H1 (cell line): Measurements from ENCODE around the gene NMT2. TPM values are rescaled to one million over a fixed set of nuclear protein-coding genes. Genes with fewer than 3 reads are reported as not detected.

Source experiments
- CTCF ChIA-PET: fragments of 300-600 bp; sonication (Branson Sonifier 250); formaldehyde crosslinking; loops from one replicate; lab custom pipeline; 2021; ENCODE audit not compliant: partially characterized antibody; lab: Charles Lee
- POLR2A ChIA-PET: fragments of 300-600 bp; sonication (Branson Sonifier 250); formaldehyde crosslinking; loops from one replicate; lab custom pipeline; 2021; ENCODE audit warnings: inconsistent platforms; ENCODE audit not compliant: partially characterized antibody; lab: Charles Lee
- DNase-seq, 2 experiments: peaks; one replicate each; pipeline versions ENCODE4 v3.0.0 to v3.0.0-alpha.2; 2010 to 2022; ENCODE audit warnings: low spot score in 2 of 2, low read depth in 1 of 2, mixed read lengths in 1 of 2
- FAIRE-seq: peaks from 2 replicates; lab custom pipeline; 2011; peaks lifted over from hg19 to GRCh38; lab: Jason Lieb, UNC
- H2AFZ ChIP-seq: 2 replicates; pipeline ENCODE4 v1.8.1; 2012; ENCODE audit warnings: low read length, inconsistent platforms
- H2AK5ac ChIP-seq: 2 replicates; pipeline ENCODE4 v1.6.1; 2013; ENCODE audit warnings: low read depth, low read length
- H2BK120ac ChIP-seq: replicated peaks from 2 replicates; pipeline ENCODE3; 2013; ENCODE audit warnings: low read depth, low read length, inconsistent platforms
- H2BK12ac ChIP-seq: 2 replicates; pipeline ENCODE4 v1.6.1; 2013; ENCODE audit warnings: low read depth, low read length
- H2BK15ac ChIP-seq: 2 replicates; pipeline ENCODE4 v1.6.1; 2013; ENCODE audit warnings: low read length
- H2BK20ac ChIP-seq: 2 replicates; pipeline ENCODE4 v1.6.1; 2013; ENCODE audit warnings: low read length
- H2BK5ac ChIP-seq: 2 replicates; pipeline ENCODE4 v1.6.1; 2013; ENCODE audit warnings: low read depth, low read length
- H3K14ac ChIP-seq: 2 replicates; pipeline ENCODE4 v1.6.1; 2013; ENCODE audit warnings: inconsistent platforms; ENCODE audit not compliant: insufficient read length
- H3K18ac ChIP-seq: 2 replicates; pipeline ENCODE4 v1.6.1; 2013; ENCODE audit warnings: low read length; ENCODE audit errors: extremely low read depth
- H3K23ac ChIP-seq: 2 replicates; pipeline ENCODE4 v1.6.1; 2013; ENCODE audit warnings: inconsistent platforms; ENCODE audit not compliant: insufficient read length
- H3K23me2 ChIP-seq: 2 replicates; pipeline ENCODE4 v1.6.1; 2013; ENCODE audit warnings: low read depth, low read length
- H3K27ac ChIP-seq: 2 replicates; pipeline ENCODE4 v1.6.1; 2011; ENCODE audit warnings: low read depth, low read length, inconsistent platforms
- H3K27me3 ChIP-seq, 4 experiments: replicated peaks in 1 of 4; 1 replicate in 1 of 4; 2 replicates in 3 of 4; pipeline versions ENCODE4 v1.6.1 to v1.8.1; 2011 to 2013; ENCODE audit warnings: low read length in 3 of 4, mild to moderate bottlenecking in 3 of 4, inconsistent platforms in 2 of 4, mixed read lengths in 2 of 4, moderate library complexity in 1 of 4; ENCODE audit not compliant: control insufficient read depth in 3 of 4, insufficient read depth in 3 of 4; ENCODE audit errors: extremely low read depth in 1 of 4
- H3K36me3 ChIP-seq, 4 experiments: 2 replicates each; pipeline versions ENCODE4 v1.6.1 to v1.8.1; 2011 to 2013; ENCODE audit warnings: mild to moderate bottlenecking in 4 of 4, low read length in 3 of 4, moderate library complexity in 2 of 4, control low read depth in 1 of 4, inconsistent platforms in 1 of 4; ENCODE audit not compliant: insufficient read depth in 4 of 4, control insufficient read depth in 2 of 4
- H3K4ac ChIP-seq: replicated peaks from 2 replicates; pipeline ENCODE3; 2013; ENCODE audit warnings: low read length, low read depth, mixed read lengths, inconsistent platforms; ENCODE audit not compliant: insufficient read length
- H3K4me1 ChIP-seq, 4 experiments: replicated peaks in 1 of 4; 1 replicate in 1 of 4; 2 replicates in 3 of 4; pipeline versions ENCODE4 v1.6.1 to v1.8.1; 2011 to 2013; ENCODE audit warnings: low read length in 3 of 4, inconsistent platforms in 2 of 4, mixed read lengths in 1 of 4; ENCODE audit not compliant: insufficient read depth in 4 of 4, control insufficient read depth in 3 of 4
- H3K4me2 ChIP-seq, 2 experiments: 2 replicates each; pipeline versions ENCODE4 v1.6.1 to v1.8.1; 2011 to 2013; ENCODE audit warnings: low read depth in 2 of 2, low read length in 2 of 2, control low read depth in 1 of 2, inconsistent platforms in 1 of 2, mild to moderate bottlenecking in 1 of 2; ENCODE audit not compliant: insufficient read depth in 1 of 2
- H3K4me3 ChIP-seq, 4 experiments: fragments of 200-600, 300-600 bp in 1 of 4; sonication (generic), shearing (Covaris generic), sonication (Bioruptor Twin) in 1 of 4; 2 replicates each; pipeline versions ENCODE4 v1.5.1 to v1.8.1; 2011 to 2016; ENCODE audit warnings: low read length in 4 of 4, low read depth in 3 of 4, control low read depth in 2 of 4, inconsistent platforms in 2 of 4, mild to moderate bottlenecking in 2 of 4, mixed read lengths in 1 of 4, moderate library complexity in 1 of 4; ENCODE audit not compliant: insufficient read depth in 2 of 4; ENCODE audit errors: extremely low read depth in 1 of 4
- H3K56ac ChIP-seq: replicated peaks from 2 replicates; pipeline ENCODE3; 2013; ENCODE audit warnings: low read depth, mild to moderate bottlenecking, mixed read lengths, low read length, inconsistent platforms; ENCODE audit not compliant: insufficient read length
- H3K79me1 ChIP-seq: 2 replicates; pipeline ENCODE4 v1.6.1; 2013; ENCODE audit warnings: low read depth, low read length, control low read depth
- H3K79me2 ChIP-seq, 2 experiments: 2 replicates each; pipeline versions ENCODE4 v1.6.1 to v1.8.1; 2012 to 2013; ENCODE audit warnings: low read length in 2 of 2, mild to moderate bottlenecking in 2 of 2, inconsistent platforms in 1 of 2; ENCODE audit not compliant: insufficient read depth in 2 of 2, control insufficient read depth in 1 of 2
- H3K9ac ChIP-seq, 4 experiments: replicated peaks in 1 of 4; 1 replicate in 1 of 4; 2 replicates in 3 of 4; pipeline versions ENCODE4 v1.6.1 to v1.8.1; 2011 to 2013; ENCODE audit warnings: low read depth in 3 of 4, low read length in 3 of 4, control low read depth in 2 of 4, mild to moderate bottlenecking in 2 of 4, moderate library complexity in 2 of 4, inconsistent platforms in 1 of 4; ENCODE audit errors: extremely low read depth in 1 of 4
- H3K9me3 ChIP-seq, 2 experiments: 2 replicates each; pipeline versions ENCODE4 v1.6.1 to v1.8.1; 2012 to 2013; ENCODE audit warnings: mild to moderate bottlenecking in 2 of 2, moderate library complexity in 2 of 2, control low read depth in 1 of 2, inconsistent platforms in 1 of 2, low read depth in 1 of 2, low read length in 1 of 2, mixed read lengths in 1 of 2; ENCODE audit not compliant: insufficient read depth in 2 of 2
- H4K20me1 ChIP-seq, 2 experiments: replicated peaks in 1 of 2; 2 replicates each; pipeline versions ENCODE3 to v1.8.1; 2011 to 2013; ENCODE audit warnings: inconsistent platforms in 2 of 2, low read length in 2 of 2, mild to moderate bottlenecking in 1 of 2; ENCODE audit not compliant: insufficient read depth in 2 of 2, control insufficient read depth in 1 of 2
- H4K5ac ChIP-seq: 2 replicates; pipeline ENCODE4 v1.6.1; 2013; ENCODE audit warnings: low read length, low read depth, mixed read lengths, inconsistent platforms; ENCODE audit not compliant: insufficient read length
- H4K8ac ChIP-seq: 2 replicates; pipeline ENCODE4 v1.8.0; 2013; ENCODE audit warnings: mild to moderate bottlenecking, moderate library complexity, low read length, inconsistent platforms; ENCODE audit not compliant: insufficient read depth; ENCODE audit errors: extremely low read depth
- H4K91ac ChIP-seq: replicated peaks from 2 replicates; pipeline ENCODE3; 2013; ENCODE audit warnings: low read length, mixed read lengths, inconsistent platforms; ENCODE audit not compliant: insufficient read length
- BRCA1 ChIP-seq: IDR thresholded peaks from 2 replicates; pipeline ENCODE4 v1.6.1; 2012; ENCODE audit warnings: low read depth, low read length, improper control_type of control experiment
- GTF2F1 ChIP-seq: IDR thresholded peaks from 2 replicates; pipeline ENCODE4 v1.6.1; 2012; ENCODE audit warnings: low read depth, low read length, improper control_type of control experiment, borderline replicate concordance
- POLR2A ChIP-seq, 2 experiments: IDR thresholded peaks; 1 replicate in 1 of 2; 2 replicates in 1 of 2; pipeline ENCODE4 v1.6.1; 2011; ENCODE audit warnings: low read depth in 2 of 2, low read length in 2 of 2, mild to moderate bottlenecking in 2 of 2; ENCODE audit errors: control extremely low read depth in 1 of 2
- POLR2AphosphoS5 ChIP-seq: IDR thresholded peaks from 2 replicates; pipeline ENCODE4 v1.6.1; 2011; ENCODE audit warnings: low read depth, low read length
- RXRA ChIP-seq: IDR thresholded peaks from 2 replicates; pipeline ENCODE4 v1.6.1; 2011; ENCODE audit warnings: low read depth, mild to moderate bottlenecking, low read length, moderate library complexity; ENCODE audit not compliant: insufficient read depth
- SIN3A ChIP-seq, 2 experiments: IDR thresholded peaks in 1 of 2; conservative IDR thresholded peaks in 1 of 2; 2 replicates each; pipeline ENCODE4 v1.6.1; 2011 to 2012; ENCODE audit warnings: low read length in 2 of 2, improper control_type of control experiment in 1 of 2, low read depth in 1 of 2, mild to moderate bottlenecking in 1 of 2
- SIX5 ChIP-seq: IDR thresholded peaks from 2 replicates; pipeline ENCODE4 v1.6.1; 2011; ENCODE audit warnings: mild to moderate bottlenecking, low read depth, low read length
- SP4 ChIP-seq: IDR thresholded peaks from 2 replicates; pipeline ENCODE4 v1.6.1; 2012; ENCODE audit warnings: low read length, inconsistent platforms
- TAF7 ChIP-seq: optimal IDR thresholded peaks from 2 replicates; pipeline ENCODE3; 2011; ENCODE audit warnings: low read depth, mild to moderate bottlenecking, inconsistent platforms, low read length, moderate library complexity, borderline replicate concordance
- TCF12 ChIP-seq: IDR thresholded peaks from 2 replicates; pipeline ENCODE4 v1.6.1; 2011; ENCODE audit warnings: low read depth, mild to moderate bottlenecking, low read length
- WGBS, 2 experiments: shearing (Covaris generic) in 1 of 2; methylation state at CpG; one replicate each; pipeline versions ENCODE4 v1.1.6 to v1.1.7; 2013 to 2015; ENCODE audit warnings: low lambda C conversion rate in 2 of 2, mixed read lengths in 2 of 2, inconsistent platforms in 1 of 2, low coverage in 1 of 2, missing lambda C conversion rate in 1 of 2; ENCODE audit not compliant: insufficient replicate concordance in 2 of 2, insufficient coverage in 1 of 2, insufficient read length in 1 of 2; ENCODE audit errors: extremely low coverage in 1 of 2, missing lambda C conversion rate in 1 of 2; 5-methylcytosine and 5-hydroxymethylcytosine counted together
- polyA plus RNA-seq, 7 experiments: library from polyadenylated mRNA; depleted of rRNA in 3 of 7; stranded (reverse) in 5 of 7; unstranded in 2 of 7; fragments of >200 nt in 5 of 7; fragments of 200-250 nt in 2 of 7; gene quantifications; 1 replicate in 5 of 7; 2 replicates in 1 of 7; 4 replicates in 1 of 7; pipeline versions ENCODE4 v1.2.1 to v1.2.3, GENCODE V29; 2011 to 2013; ENCODE audit warnings: missing spikeins in 2 of 7, mixed read lengths in 2 of 7
- total RNA-seq: library from RNA; stranded (reverse); fragmentation: NEBNext Ultra II Directional; extraction: Animal tissue kit (Norgen Biotek cat#: 25700); gene quantifications from 2 replicates; pipeline ENCODE4 v1.2.1, GENCODE V29; 2021

Gene NMT2
- total and polyA plus RNA-seq, 2 of the 8 experiments (the other 6 are each of a cell fraction or from before 2014, with no cell fraction given) = 4.4 to 15.4 TPM

- no peak for TF ChIP-seq TCF12
- no peak for TF ChIP-seq SIN3A (conservative IDR thresholded peaks at IDR 0.05 in 1 of 2, IDR thresholded peaks at IDR 0.05 in 1 of 2; ENCODE audit: low read depth in 1 of 2, low read length in 2 of 2)
- no peak for TF ChIP-seq BRCA1
- TF ChIP-seq POLR2AphosphoS5 = no peak
- no peak for TF ChIP-seq RXRA
- TF ChIP-seq SIX5 = no peak
- TF ChIP-seq GTF2F1 = no peak
- TF ChIP-seq POLR2A (IDR thresholded peaks at IDR 0.05; ENCODE audit: control extremely low read depth in 1 of 2, low read depth in 2 of 2, low read length in 2 of 2) = no peak
- TF ChIP-seq TAF7 = no peak
- TF ChIP-seq SP4 = no peak
- WGBS, 2 experiments = 85% methylated on average over 4 of the region's 4 CpGs; no CpG with 5 or more reads in 1 of the 2 experiments
- no peaks in the 10 kb centered on the region for H3K79me1 ChIP-seq
- no peak overlapping the region for H2BK20ac ChIP-seq
- no peak overlapping the region for H2BK15ac ChIP-seq
- no peak overlapping the region for H2BK5ac ChIP-seq
- no peak overlapping the region for H3K4me2 ChIP-seq
- no peaks in the 10 kb centered on the region; a peak in 1 of 4 replicates for H3K9me3 ChIP-seq
- CTCF ChIA-PET = no interaction called here
- DNase-seq = no peak
- H3K4me3 ChIP-seq = no peak overlapping the region
- no peaks in the 10 kb centered on the region for H3K79me2 ChIP-seq
- H3K18ac ChIP-seq = no peak overlapping the region
- H3K56ac ChIP-seq = no peak overlapping the region
- no peak for FAIRE-seq
- no peak overlapping the region for H3K9ac ChIP-seq
- H4K8ac ChIP-seq = no peak overlapping the region
- no peaks in the 10 kb centered on the region for H3K27me3 ChIP-seq
- H3K27ac ChIP-seq = no peak overlapping the region
- no peaks in the 10 kb centered on the region for H3K23me2 ChIP-seq
- no peak overlapping the region for H2AK5ac ChIP-seq
- no peak overlapping the region for H2AFZ ChIP-seq
- no peak overlapping the region for H3K14ac ChIP-seq
- H4K5ac ChIP-seq = no peak overlapping the region
- no peak overlapping the region for H3K4ac ChIP-seq
- no peak overlapping the region for H2BK120ac ChIP-seq
- no peak overlapping the region for H2BK12ac ChIP-seq
- no peaks in the 10 kb centered on the region for H3K4me1 ChIP-seq
- no peaks in the 10 kb centered on the region for H3K36me3 ChIP-seq
- H4K20me1 ChIP-seq = no peaks in the 10 kb centered on the region
- no peak overlapping the region for H4K91ac ChIP-seq
- H3K23ac ChIP-seq = no peak overlapping the region
- POLR2A ChIA-PET = no interaction called here
Measured at GRCh38 chr10:15059914-15060313, 108.6 kb downstream of the NMT2 start.
